Measurements from ENCODE around the gene KRT74. TPM values are rescaled to one million over a fixed set of nuclear protein-coding genes. Genes with fewer than 3 reads are reported as not detected.

Gene KRT74
- total and polyA plus RNA-seq, 4 donors, result not detected

DNA sequence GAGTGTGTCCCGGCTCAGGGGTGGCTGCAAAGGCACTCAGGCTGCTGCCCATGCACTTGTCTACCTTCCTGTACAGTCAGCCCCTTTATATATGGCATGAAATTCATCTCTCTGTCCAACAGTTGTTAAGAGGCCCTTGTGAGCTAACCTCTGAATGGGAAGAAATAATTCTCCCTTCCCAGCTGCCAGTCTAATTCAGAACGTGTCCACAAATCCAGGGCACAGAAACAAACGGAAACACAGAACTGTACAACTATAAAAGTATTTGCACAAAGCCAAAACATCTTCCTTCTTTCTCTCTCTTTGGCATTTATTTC, 54.3 kb downstream of the KRT74 start:
- no peak for ATAC-seq (ENCODE audit: insufficient read depth, low FRiP score)
- H3K9ac ChIP-seq (ENCODE audit: insufficient read depth in 1 of 2, low read length in 2 of 2), result no peak overlapping the region
- H3K36me3 ChIP-seq (ENCODE audit: control insufficient read depth in 4 of 4, insufficient read depth in 4 of 4, low read length in 4 of 4), result no peaks in the 10 kb centered on the region
- H3K27me3 ChIP-seq (ENCODE audit: control insufficient read depth in 3 of 3, insufficient read depth in 3 of 3, low read length in 2 of 3), result peaks cover 0 to 4% (median 0%) of the 10 kb centered on the region in 3 donors
- no peak overlapping the region for H3K4me3 ChIP-seq
- H3K4me1 ChIP-seq (ENCODE audit: control insufficient read depth in 5 of 5, insufficient read depth in 5 of 5, low read length in 5 of 5), result peaks cover 0 to 3% (median 0%) of the 10 kb centered on the region in 5 donors
- no peak for DNase-seq
- peaks cover 0 to 3% (median 0%) of the 10 kb centered on the region in 4 donors for H3K9me3 ChIP-seq (ENCODE audit: control insufficient read depth in 4 of 4, insufficient read depth in 3 of 4, low read length in 3 of 4)
- H3K27ac ChIP-seq (ENCODE audit: low read depth in 1 of 2, low read length in 1 of 2), result no peak overlapping the region
- TF ChIP-seq, protein P1, sequence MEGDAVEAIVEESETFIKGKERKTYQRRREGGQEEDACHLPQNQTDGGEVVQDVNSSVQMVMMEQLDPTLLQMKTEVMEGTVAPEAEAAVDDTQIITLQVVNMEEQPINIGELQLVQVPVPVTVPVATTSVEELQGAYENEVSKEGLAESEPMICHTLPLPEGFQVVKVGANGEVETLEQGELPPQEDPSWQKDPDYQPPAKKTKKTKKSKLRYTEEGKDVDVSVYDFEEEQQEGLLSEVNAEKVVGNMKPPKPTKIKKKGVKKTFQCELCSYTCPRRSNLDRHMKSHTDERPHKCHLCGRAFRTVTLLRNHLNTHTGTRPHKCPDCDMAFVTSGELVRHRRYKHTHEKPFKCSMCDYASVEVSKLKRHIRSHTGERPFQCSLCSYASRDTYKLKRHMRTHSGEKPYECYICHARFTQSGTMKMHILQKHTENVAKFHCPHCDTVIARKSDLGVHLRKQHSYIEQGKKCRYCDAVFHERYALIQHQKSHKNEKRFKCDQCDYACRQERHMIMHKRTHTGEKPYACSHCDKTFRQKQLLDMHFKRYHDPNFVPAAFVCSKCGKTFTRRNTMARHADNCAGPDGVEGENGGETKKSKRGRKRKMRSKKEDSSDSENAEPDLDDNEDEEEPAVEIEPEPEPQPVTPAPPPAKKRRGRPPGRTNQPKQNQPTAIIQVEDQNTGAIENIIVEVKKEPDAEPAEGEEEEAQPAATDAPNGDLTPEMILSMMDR (IDR thresholded peaks at IDR 0.05; ENCODE audit: control extremely low read depth, extremely low read depth), result no peak
- WGBS, 2 donors, result 71 to 82% methylated on average over 3 of the region's 3 CpGs

DNA sequence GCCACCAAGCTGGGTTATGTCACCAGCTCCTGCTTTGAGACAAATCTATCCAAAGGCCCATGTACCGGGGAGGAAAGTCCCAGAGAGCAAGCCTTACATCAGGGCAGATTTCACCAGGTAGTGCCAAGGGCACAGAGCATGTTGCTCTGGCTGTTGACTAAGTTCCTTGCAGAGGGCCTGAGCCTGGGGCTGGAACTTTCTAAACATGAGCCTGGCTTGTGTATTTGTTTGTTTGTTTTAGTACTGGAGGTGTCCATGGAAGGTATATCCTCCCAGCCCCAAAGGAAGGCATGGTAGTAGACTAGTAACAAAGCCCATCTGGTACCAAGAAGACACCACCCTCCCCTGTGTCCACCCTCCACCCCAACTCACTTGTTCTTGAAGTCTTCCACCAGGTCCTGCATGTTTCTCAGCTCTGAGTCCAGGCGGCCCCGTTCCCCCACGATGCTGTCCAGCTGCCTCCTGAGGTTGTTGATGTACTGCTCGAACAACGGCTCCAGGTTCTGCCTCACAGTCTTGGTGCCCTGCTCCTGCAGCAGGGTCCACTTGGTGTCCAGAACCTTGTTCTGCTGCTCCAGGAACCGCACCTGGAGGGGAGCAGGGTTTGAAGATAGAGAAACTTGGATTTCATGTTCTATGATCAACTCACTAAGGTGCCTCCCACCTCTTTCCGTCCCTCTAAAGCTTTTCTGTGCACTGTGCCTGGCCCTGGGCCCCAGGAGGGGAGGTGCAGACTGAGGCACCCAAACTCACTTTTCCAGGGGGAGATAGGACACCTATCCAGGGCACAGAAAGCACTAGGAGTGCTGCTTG, 54.9 kb downstream of the KRT74 start:
- DNase-seq, result no peak
- no peaks in the 10 kb centered on the region for H3K4me1 ChIP-seq (ENCODE audit: control insufficient read depth in 5 of 5, insufficient read depth in 5 of 5, low read length in 5 of 5)
- WGBS, 2 donors, result 74 to 85% methylated on average over 8 of the region's 8 CpGs
- H3K27me3 ChIP-seq (ENCODE audit: control insufficient read depth in 3 of 3, insufficient read depth in 3 of 3, low read length in 2 of 3), result peaks cover 0 to 4% (median 0%) of the 10 kb centered on the region in 3 donors
- no peaks in the 10 kb centered on the region for H3K36me3 ChIP-seq (ENCODE audit: control insufficient read depth in 4 of 4, insufficient read depth in 4 of 4, low read length in 4 of 4)
- H3K4me3 ChIP-seq, result no peak overlapping the region
- TF ChIP-seq, protein P1 (IDR thresholded peaks at IDR 0.05; ENCODE audit: control extremely low read depth, extremely low read depth), result no peak
- H3K9ac ChIP-seq (ENCODE audit: insufficient read depth in 1 of 2, low read length in 2 of 2), result no peak overlapping the region
- ATAC-seq (ENCODE audit: insufficient read depth, low FRiP score), result no peak
- peaks cover 0 to 3% (median 0%) of the 10 kb centered on the region in 4 donors for H3K9me3 ChIP-seq (ENCODE audit: control insufficient read depth in 4 of 4, insufficient read depth in 3 of 4, low read length in 3 of 4)
- no peak overlapping the region for H3K27ac ChIP-seq (ENCODE audit: low read depth in 1 of 2, low read length in 1 of 2)

DNA sequence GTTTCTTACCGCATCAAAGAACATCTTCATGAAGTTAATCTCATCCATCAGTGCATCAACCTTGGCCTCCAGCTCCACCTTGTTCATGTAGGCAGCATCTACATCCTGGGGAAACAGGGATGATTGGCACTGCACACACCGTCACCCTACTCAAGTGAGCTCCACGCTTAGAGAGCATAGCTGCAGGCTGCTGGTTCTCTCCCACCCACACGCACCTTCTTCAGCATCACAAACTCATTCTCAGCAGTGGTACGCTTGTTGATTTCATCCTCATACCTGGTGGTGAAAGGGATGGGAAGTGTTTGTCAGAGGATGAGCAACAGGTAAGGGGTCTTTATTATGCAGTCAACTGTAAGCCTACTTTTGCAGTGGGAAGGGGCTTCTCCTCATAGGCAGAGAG, 55.8 kb downstream of the KRT74 start:
- H3K9me3 ChIP-seq (ENCODE audit: control insufficient read depth in 4 of 4, insufficient read depth in 3 of 4, low read length in 3 of 4), result peaks cover 0 to 3% (median 0%) of the 10 kb centered on the region in 4 donors
- H3K27ac ChIP-seq (ENCODE audit: low read depth in 1 of 2, low read length in 1 of 2), result no peak overlapping the region
- TF ChIP-seq, protein P1 (IDR thresholded peaks at IDR 0.05; ENCODE audit: control extremely low read depth, extremely low read depth), result no peak
- no peaks in the 10 kb centered on the region for H3K36me3 ChIP-seq (ENCODE audit: control insufficient read depth in 4 of 4, insufficient read depth in 4 of 4, low read length in 4 of 4)
- WGBS, 2 donors, result 92 to 93% methylated on average over 5 of the region's 5 CpGs
- no peak for ATAC-seq (ENCODE audit: insufficient read depth, low FRiP score)
- peaks cover 0 to 4% (median 0%) of the 10 kb centered on the region in 3 donors for H3K27me3 ChIP-seq (ENCODE audit: control insufficient read depth in 3 of 3, insufficient read depth in 3 of 3, low read length in 2 of 3)
- no peak overlapping the region for H3K4me3 ChIP-seq
- no peaks in the 10 kb centered on the region for H3K4me1 ChIP-seq (ENCODE audit: control insufficient read depth in 5 of 5, insufficient read depth in 5 of 5, low read length in 5 of 5)
- H3K9ac ChIP-seq (ENCODE audit: insufficient read depth in 1 of 2, low read length in 2 of 2), result no peak overlapping the region
- DNase-seq, result no peak
